ENCODE data around the gene CNOT11. TPM values are rescaled to one million over a fixed set of nuclear protein-coding genes. Genes with fewer than 3 reads are reported as not detected.
"Not testable (repeated sequence)": the region's sequence is repeated elsewhere in the genome, so short reads cannot be mapped to it uniquely, and the experiment has no call there.

CNOT11 gene
- total and polyA plus RNA-seq, 9 donors: 29.8 to 42.4 (median 33.5) TPM

GRCh38 chr2:101231240-101231639 is 21.4 kb upstream of the CNOT11 start:
- peaks cover 3% of the 10 kb centered on the region for H3K9me3 ChIP-seq (replicated peaks; ENCODE audit: control insufficient read depth, low read depth, low read length)
- WGBS (ENCODE audit: insufficient coverage): no CpG with 5 or more reads among the region's 1 CpG
- H3K27ac ChIP-seq (ENCODE audit: low read length): no peak overlapping the region
- H3K4me1 ChIP-seq (ENCODE audit: control insufficient read depth, insufficient read depth, low read length): no peaks in the 10 kb centered on the region
- no peak for DNase-seq
- no peak overlapping the region for H3K4me3 ChIP-seq (ENCODE audit: low read length)
- H3K27me3 ChIP-seq (ENCODE audit: control insufficient read depth, insufficient read depth, low read length): no peaks in the 10 kb centered on the region
- no peaks in the 10 kb centered on the region for H3K36me3 ChIP-seq (ENCODE audit: control insufficient read depth, insufficient read depth, low read length)

GRCh38 chr2:101231937-101232730 is 20.6 kb upstream of the CNOT11 start:
- no peak for DNase-seq
- no peaks in the 10 kb centered on the region for H3K36me3 ChIP-seq (ENCODE audit: control insufficient read depth, insufficient read depth, low read length)
- H3K27me3 ChIP-seq (ENCODE audit: control insufficient read depth, insufficient read depth, low read length): no peaks in the 10 kb centered on the region
- H3K9me3 ChIP-seq (replicated peaks; ENCODE audit: control insufficient read depth, low read depth, low read length): peaks cover 3% of the 10 kb centered on the region
- no peaks in the 10 kb centered on the region for H3K4me1 ChIP-seq (ENCODE audit: control insufficient read depth, insufficient read depth, low read length)
- WGBS (ENCODE audit: insufficient coverage): 93% methylated on average over 3 of the region's 6 CpGs
- no peak overlapping the region for H3K27ac ChIP-seq (ENCODE audit: low read length)
- no peak overlapping the region for H3K4me3 ChIP-seq (ENCODE audit: low read length)

DNA sequence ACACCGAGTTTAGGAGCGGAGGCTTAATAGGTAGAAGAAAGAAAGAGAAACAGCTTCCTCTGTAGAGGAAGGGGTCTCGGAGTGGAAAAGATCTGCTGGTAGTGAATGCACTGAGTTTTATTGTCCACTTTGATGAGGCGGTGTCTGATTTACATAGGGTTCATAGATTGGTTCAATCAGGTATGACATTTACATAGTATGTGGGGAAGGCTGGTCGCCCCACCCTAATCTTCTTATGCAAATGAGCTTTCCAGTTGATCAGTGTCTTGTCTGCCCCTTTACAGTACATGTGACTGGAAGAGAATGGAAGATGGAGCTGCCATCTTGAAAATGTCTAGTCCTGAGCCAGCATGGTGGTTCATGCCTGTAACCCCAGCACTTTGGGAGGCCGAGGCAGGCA is 19.9 kb upstream of the CNOT11 start:
- Histone ChIP-seq H3K4me1 (ENCODE audit: control insufficient read depth, insufficient read depth, low read length) (peaks cover 4% of the 10 kb centered on the region), H3K36me3 (ENCODE audit: control insufficient read depth, insufficient read depth, low read length) (no peaks in the 10 kb centered on the region), H3K4me3 (ENCODE audit: low read length) (no peak overlapping the region), H3K9me3 (replicated peaks; ENCODE audit: control insufficient read depth, low read depth, low read length) (peaks cover 3% of the 10 kb centered on the region), H3K27ac (ENCODE audit: low read length) (no peak overlapping the region), H3K27me3 (ENCODE audit: control insufficient read depth, insufficient read depth, low read length) (no peaks in the 10 kb centered on the region)
- no peak for DNase-seq
- WGBS (ENCODE audit: insufficient coverage): 90% methylated on average over 3 of the region's 6 CpGs

GRCh38 chr2:101234169-101234938 is 18.3 kb upstream of the CNOT11 start:
- Histone ChIP-seq H3K36me3 (ENCODE audit: control insufficient read depth, insufficient read depth, low read length) (no peaks in the 10 kb centered on the region), H3K27ac (ENCODE audit: low read length) (no peak overlapping the region), H3K9me3 (replicated peaks; ENCODE audit: control insufficient read depth, low read depth, low read length) (peaks cover 3% of the 10 kb centered on the region), H3K4me3 (ENCODE audit: low read length) (no peak overlapping the region), H3K4me1 (ENCODE audit: control insufficient read depth, insufficient read depth, low read length) (peaks cover 8% of the 10 kb centered on the region), H3K27me3 (ENCODE audit: control insufficient read depth, insufficient read depth, low read length) (no peaks in the 10 kb centered on the region)
- no peak for DNase-seq
- WGBS (ENCODE audit: insufficient coverage): 72% methylated on average over 6 of the region's 12 CpGs

GRCh38 chr2:101235956-101236355 is 16.7 kb upstream of the CNOT11 start:
- 88% methylated on average over 1 of the region's 1 CpG for WGBS (ENCODE audit: insufficient coverage)

DNA sequence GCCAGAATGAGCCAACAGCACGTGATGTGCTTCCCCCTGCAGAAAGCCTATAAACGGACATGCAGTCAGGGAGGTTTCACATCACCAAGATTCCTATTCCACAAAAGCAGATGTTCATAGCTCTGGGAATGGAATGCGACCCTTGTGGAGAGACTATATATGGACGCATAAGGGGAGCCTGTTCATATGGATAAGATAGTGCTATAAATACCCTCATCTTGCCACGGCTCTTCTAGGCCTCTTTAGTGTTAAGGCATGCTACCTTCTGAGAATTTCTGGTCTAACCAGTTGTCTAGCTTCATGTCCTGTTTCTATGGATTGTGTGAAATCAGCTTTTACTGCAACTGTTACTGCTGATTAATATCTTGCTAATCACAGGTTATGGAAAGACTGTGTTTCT is 14.7 kb upstream of the CNOT11 start:
- no CpG with 5 or more reads among the region's 5 CpGs for WGBS (ENCODE audit: insufficient coverage)
- not testable (repeated sequence) for H3K4me1 ChIP-seq (ENCODE audit: control insufficient read depth, insufficient read depth, low read length); H3K9me3 ChIP-seq (replicated peaks; ENCODE audit: control insufficient read depth, low read depth, low read length); H3K27me3 ChIP-seq (ENCODE audit: control insufficient read depth, insufficient read depth, low read length); H3K36me3 ChIP-seq (ENCODE audit: control insufficient read depth, insufficient read depth, low read length); H3K4me3 ChIP-seq (ENCODE audit: low read length)
- peak; percentile 47 for DNase-seq
- peak overlapping the region; percentile 1 for H3K27ac ChIP-seq (ENCODE audit: low read length)

More at GRCh38 chr2:101235956-101236355, 16.7 kb upstream of the CNOT11 start:
- H3K4me1 ChIP-seq (ENCODE audit: control insufficient read depth, insufficient read depth, low read length); H3K27ac ChIP-seq (ENCODE audit: low read length); H3K9me3 ChIP-seq (replicated peaks; ENCODE audit: control insufficient read depth, low read depth, low read length); H3K4me3 ChIP-seq (ENCODE audit: low read length); DNase-seq; H3K36me3 ChIP-seq (ENCODE audit: control insufficient read depth, insufficient read depth, low read length); H3K27me3 ChIP-seq (ENCODE audit: control insufficient read depth, insufficient read depth, low read length): not testable (repeated sequence)

- Histone ChIP-seq H3K4me1 (ENCODE audit: control insufficient read depth, insufficient read depth, low read length) (peaks cover 10% of the 10 kb centered on the region), H3K4me3 (ENCODE audit: low read length) (no peak overlapping the region), H3K9me3 (replicated peaks; ENCODE audit: control insufficient read depth, low read depth, low read length) (peaks cover 3% of the 10 kb centered on the region), H3K27me3 (ENCODE audit: control insufficient read depth, insufficient read depth, low read length) (no peaks in the 10 kb centered on the region), H3K36me3 (ENCODE audit: control insufficient read depth, insufficient read depth, low read length) (no peaks in the 10 kb centered on the region), H3K27ac (ENCODE audit: low read length) (no peak overlapping the region)
- WGBS (ENCODE audit: insufficient coverage): 92% methylated on average over 2 of the region's 12 CpGs
- DNase-seq: no peak
These were observed 13.5 kb upstream of the CNOT11 start for GRCh38 chr2:101238930-101239759.

- not testable (repeated sequence) for H3K9me3 ChIP-seq (replicated peaks; ENCODE audit: control insufficient read depth, low read depth, low read length); H3K36me3 ChIP-seq (ENCODE audit: control insufficient read depth, insufficient read depth, low read length); H3K27ac ChIP-seq (ENCODE audit: low read length); H3K27me3 ChIP-seq (ENCODE audit: control insufficient read depth, insufficient read depth, low read length); H3K4me3 ChIP-seq (ENCODE audit: low read length); H3K4me1 ChIP-seq (ENCODE audit: control insufficient read depth, insufficient read depth, low read length); DNase-seq
- 82% methylated on average over 2 of the region's 2 CpGs for WGBS (ENCODE audit: insufficient coverage)
These were observed 12.9 kb upstream of the CNOT11 start for GRCh38 chr2:101239760-101240118.

GRCh38 chr2:101240694-101241093 is 12.0 kb upstream of the CNOT11 start:
- not testable (repeated sequence) for H3K4me3 ChIP-seq (ENCODE audit: low read length); H3K4me1 ChIP-seq (ENCODE audit: control insufficient read depth, insufficient read depth, low read length); H3K27me3 ChIP-seq (ENCODE audit: control insufficient read depth, insufficient read depth, low read length); H3K36me3 ChIP-seq (ENCODE audit: control insufficient read depth, insufficient read depth, low read length); H3K27ac ChIP-seq (ENCODE audit: low read length); H3K9me3 ChIP-seq (replicated peaks; ENCODE audit: control insufficient read depth, low read depth, low read length)
- DNase-seq: peak; percentile 11
- no CpG with 5 or more reads among the region's 2 CpGs for WGBS (ENCODE audit: insufficient coverage)

- peaks cover 10% of the 10 kb centered on the region for H3K4me1 ChIP-seq (ENCODE audit: control insufficient read depth, insufficient read depth, low read length)
- no peak for DNase-seq
- no peak overlapping the region for H3K27ac ChIP-seq (ENCODE audit: low read length)
- no peak overlapping the region for H3K4me3 ChIP-seq (ENCODE audit: low read length)
- peaks cover under 1% of the 10 kb centered on the region for H3K9me3 ChIP-seq (replicated peaks; ENCODE audit: control insufficient read depth, low read depth, low read length)
- H3K27me3 ChIP-seq (ENCODE audit: control insufficient read depth, insufficient read depth, low read length): no peaks in the 10 kb centered on the region
- H3K36me3 ChIP-seq (ENCODE audit: control insufficient read depth, insufficient read depth, low read length): no peaks in the 10 kb centered on the region
- WGBS (ENCODE audit: insufficient coverage): no CpG with 5 or more reads among the region's 5 CpGs
These were observed 11.5 kb upstream of the CNOT11 start for GRCh38 chr2:101241158-101241557.

Measured in muscle of leg (tissue), 11 donors.